Stimulated activated CD8-positive, alpha-beta memory T cell treated with anti-CD3 and anti-CD28 coated beads, Interleukin-4, amount 100 ng/mL, for 4 hours (primary cell): ENCODE results near the gene TARS1.
A peak's percentile ranks its signal among the peaks of the same experiment; 100 is the strongest.

Source experiments
- DNase-seq, 2 donors: peaks; one replicate each; pipeline ENCODE4 v3.0.0-alpha.2; 2020; ENCODE audit warnings: low read depth in 2 of 2, low spot score in 1 of 2

TARS1 gene

GRCh38 chr5:33440482-33441240, at the start of gene TARS1:
TARS1 (plus strand) TSS chr5:33440965; CDS start chr5:33441087, 122 bp downstream.
- DNase-seq = peak; percentile 88 to 92

GRCh38 chr5:33398501-33398900, 42.3 kb upstream of the TARS1 start:
- DNase-seq = no peak

- DNase-seq = no peak
These were observed 40.1 kb upstream of the TARS1 start for GRCh38 chr5:33400675-33401074.

- DNase-seq = no peak
These were observed 39.0 kb upstream of the TARS1 start for GRCh38 chr5:33401482-33402390.

GRCh38 chr5:33403187-33403586, 37.6 kb upstream of the TARS1 start:
- no peak for DNase-seq

- DNase-seq = no peak
These were observed 31.9 kb upstream of the TARS1 start for GRCh38 chr5:33408816-33409215.

GRCh38 chr5:33409435-33410170, 31.2 kb upstream of the TARS1 start:
- DNase-seq = no peak

GRCh38 chr5:33410221-33410620, 30.5 kb upstream of the TARS1 start:
- no peak for DNase-seq

GRCh38 chr5:33411498-33411897, 29.3 kb upstream of the TARS1 start:
- no peak for DNase-seq

GRCh38 chr5:33415811-33416354, 24.9 kb upstream of the TARS1 start:
- no peak for DNase-seq

GRCh38 chr5:33417632-33418031, 23.1 kb upstream of the TARS1 start:
- no peak for DNase-seq

GRCh38 chr5:33420946-33421345, 19.8 kb upstream of the TARS1 start:
- no peak for DNase-seq

GRCh38 chr5:33422191-33422590, 18.6 kb upstream of the TARS1 start:
- DNase-seq = no peak

GRCh38 chr5:33423018-33423630, 17.6 kb upstream of the TARS1 start:
- DNase-seq = no peak

GRCh38 chr5:33425314-33425713, 15.5 kb upstream of the TARS1 start:
- no peak for DNase-seq

GRCh38 chr5:33430983-33431382, 9.8 kb upstream of the TARS1 start:
- no peak for DNase-seq

GRCh38 chr5:33432656-33433055, 8.1 kb upstream of the TARS1 start:
- DNase-seq = no peak

- no peak for DNase-seq
These were observed 7.2 kb upstream of the TARS1 start for GRCh38 chr5:33433303-33434240.

- peak; percentile 24 to 46 for DNase-seq
These were observed 4.8 kb upstream of the TARS1 start for GRCh38 chr5:33435893-33436490.
